ENCODE data around the gene MBD5. TPM values are rescaled to one million over a fixed set of nuclear protein-coding genes. Genes with fewer than 3 reads are reported as not detected.

Gene MBD5
- total RNA-seq, 1 experiment from 2014 or later = 33.9 TPM

DNA sequence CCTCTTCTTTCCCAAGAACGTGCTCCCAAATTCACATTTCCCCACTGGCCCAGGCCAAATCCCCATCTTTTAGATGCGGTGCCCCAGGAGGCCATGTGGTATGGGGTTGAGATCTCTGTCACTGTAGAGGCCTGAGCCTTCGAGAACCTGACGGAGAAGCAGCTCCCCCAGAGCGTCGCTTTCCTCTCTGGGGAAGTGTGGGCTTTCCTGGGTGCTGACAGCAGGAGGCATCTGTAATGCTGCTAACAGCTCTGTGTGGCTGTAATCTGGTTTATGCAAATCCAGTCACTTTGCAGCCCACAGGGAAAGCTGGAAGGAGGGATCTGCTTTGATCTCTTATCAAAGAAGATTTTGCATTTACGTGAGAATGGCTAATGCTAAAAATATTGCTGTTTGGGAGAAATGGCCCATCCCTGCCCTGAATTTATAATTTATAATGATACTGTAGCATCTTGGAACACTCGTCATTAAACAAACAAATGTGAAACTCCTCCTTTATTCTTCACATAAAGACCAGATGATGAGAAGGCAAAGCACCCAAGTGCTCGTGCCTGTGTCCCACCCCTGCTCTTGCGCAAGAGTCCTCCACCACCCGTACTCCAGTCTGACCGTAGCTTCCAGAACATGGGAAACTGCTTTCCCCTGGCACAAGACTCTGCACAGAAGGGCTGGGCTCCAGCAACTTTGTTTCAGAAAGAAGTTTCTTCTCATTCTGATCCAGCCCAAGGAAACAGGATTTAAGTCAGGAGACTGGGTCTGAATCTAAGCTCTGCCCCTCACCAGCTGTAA lies 513.7 kb downstream of the MBD5 start:
- DNase-seq (ENCODE audit: unreplicated experiment) = peak; percentile 14
- POLR2A ChIA-PET = interaction anchor here (0.7 to 1.2 kb wide), 2 partner anchors 108 to 115 kb away, joined by 3 to 4 read pairs; no protein-coding TSS in a partner anchor
- H3K4me3 Mint-ChIP-seq (ENCODE audit: unreplicated experiment) = no peak overlapping the region
- H3K27ac Mint-ChIP-seq (ENCODE audit: low read depth, unreplicated experiment) = no peak overlapping the region
- H3K9me3 Mint-ChIP-seq (ENCODE audit: unreplicated experiment) = no peaks in the 10 kb centered on the region
- intact Hi-C loops (cut with micrococcal nuclease) = no loop called here
- TF ChIP-seq, protein P1, sequence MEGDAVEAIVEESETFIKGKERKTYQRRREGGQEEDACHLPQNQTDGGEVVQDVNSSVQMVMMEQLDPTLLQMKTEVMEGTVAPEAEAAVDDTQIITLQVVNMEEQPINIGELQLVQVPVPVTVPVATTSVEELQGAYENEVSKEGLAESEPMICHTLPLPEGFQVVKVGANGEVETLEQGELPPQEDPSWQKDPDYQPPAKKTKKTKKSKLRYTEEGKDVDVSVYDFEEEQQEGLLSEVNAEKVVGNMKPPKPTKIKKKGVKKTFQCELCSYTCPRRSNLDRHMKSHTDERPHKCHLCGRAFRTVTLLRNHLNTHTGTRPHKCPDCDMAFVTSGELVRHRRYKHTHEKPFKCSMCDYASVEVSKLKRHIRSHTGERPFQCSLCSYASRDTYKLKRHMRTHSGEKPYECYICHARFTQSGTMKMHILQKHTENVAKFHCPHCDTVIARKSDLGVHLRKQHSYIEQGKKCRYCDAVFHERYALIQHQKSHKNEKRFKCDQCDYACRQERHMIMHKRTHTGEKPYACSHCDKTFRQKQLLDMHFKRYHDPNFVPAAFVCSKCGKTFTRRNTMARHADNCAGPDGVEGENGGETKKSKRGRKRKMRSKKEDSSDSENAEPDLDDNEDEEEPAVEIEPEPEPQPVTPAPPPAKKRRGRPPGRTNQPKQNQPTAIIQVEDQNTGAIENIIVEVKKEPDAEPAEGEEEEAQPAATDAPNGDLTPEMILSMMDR (IDR thresholded peaks at IDR 0.05; ENCODE audit: unreplicated experiment) = no peak
- BruUV-seq (replicated peaks) = no TSS peak
- CTCF ChIA-PET = interaction anchor here (0.5 kb wide), 1 partner anchor 589 kb away, joined by 3 read pairs; no protein-coding TSS in a partner anchor
- no peaks in the 10 kb centered on the region for H3K4me1 Mint-ChIP-seq (ENCODE audit: insufficient read depth, unreplicated experiment)
- H3K27me3 Mint-ChIP-seq (ENCODE audit: insufficient read depth, unreplicated experiment) = no peaks in the 10 kb centered on the region
- peaks cover 18% of the 10 kb centered on the region for H3K36me3 Mint-ChIP-seq (ENCODE audit: insufficient read depth, unreplicated experiment)

DNA sequence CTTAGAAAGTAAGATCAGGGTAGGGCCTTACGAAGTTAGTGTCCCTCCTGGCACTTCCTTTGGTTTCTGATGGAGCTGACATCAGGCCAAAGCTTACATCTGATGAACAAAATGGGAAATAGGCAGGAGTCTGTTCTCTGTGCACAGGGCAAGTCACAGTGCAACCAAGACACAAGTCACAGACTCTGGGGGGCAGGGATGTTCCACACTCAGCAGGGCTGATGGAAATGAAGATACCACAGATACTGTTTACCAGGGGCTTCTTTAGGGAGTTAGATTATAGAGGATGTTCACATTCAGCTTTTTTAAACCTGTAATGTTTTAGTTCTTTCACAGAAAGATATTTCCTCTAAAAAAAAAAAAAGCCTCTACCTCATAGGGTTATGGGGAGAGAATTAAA lies 517.5 kb downstream of the MBD5 start:
- H3K27me3 Mint-ChIP-seq (ENCODE audit: insufficient read depth, unreplicated experiment) = peaks cover 11% of the 10 kb centered on the region
- intact Hi-C loops (cut with micrococcal nuclease) = no loop called here
- H3K36me3 Mint-ChIP-seq (ENCODE audit: insufficient read depth, unreplicated experiment) = peaks cover 18% of the 10 kb centered on the region
- TF ChIP-seq, protein P1 (IDR thresholded peaks at IDR 0.05; ENCODE audit: unreplicated experiment) = no peak
- no peak for DNase-seq (ENCODE audit: unreplicated experiment)
- CTCF ChIA-PET = interaction anchor here (0.6 to 1.7 kb wide), 3 partner anchors 16 to 135 kb away, joined by 3 to 4 read pairs (median 4); no protein-coding TSS in a partner anchor
- no peaks in the 10 kb centered on the region for H3K9me3 Mint-ChIP-seq (ENCODE audit: unreplicated experiment)
- BruUV-seq (replicated peaks) = no TSS peak
- H3K4me3 Mint-ChIP-seq (ENCODE audit: unreplicated experiment) = no peak overlapping the region
- POLR2A ChIA-PET = no interaction called here
- no peak overlapping the region for H3K27ac Mint-ChIP-seq (ENCODE audit: low read depth, unreplicated experiment)
- no peaks in the 10 kb centered on the region for H3K4me1 Mint-ChIP-seq (ENCODE audit: insufficient read depth, unreplicated experiment)

DNA sequence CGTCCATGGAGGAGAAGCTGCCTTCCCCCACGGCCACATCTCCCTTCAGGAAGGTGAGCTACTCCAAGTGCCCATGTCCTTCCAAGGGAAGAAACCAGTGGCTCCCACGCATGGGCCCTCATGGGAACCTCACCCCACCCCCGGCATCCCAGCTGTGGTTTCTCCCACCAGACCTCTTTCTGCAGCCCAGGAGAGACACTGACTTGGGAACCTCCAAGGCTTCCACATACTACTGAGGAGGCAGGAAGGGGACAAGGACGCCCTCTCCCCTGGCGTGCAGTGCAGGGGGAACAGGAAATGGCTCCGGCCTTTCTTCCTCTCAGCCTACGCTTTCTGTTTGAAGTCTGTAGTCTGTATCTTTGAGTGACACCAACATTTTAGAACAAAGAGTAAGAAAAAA lies 519.1 kb downstream of the MBD5 start:
- H3K27ac Mint-ChIP-seq (ENCODE audit: low read depth, unreplicated experiment) = no peak overlapping the region
- TF ChIP-seq, protein P1 (IDR thresholded peaks at IDR 0.05; ENCODE audit: unreplicated experiment) = no peak
- BruUV-seq (replicated peaks) = no TSS peak
- peaks cover 11% of the 10 kb centered on the region for H3K27me3 Mint-ChIP-seq (ENCODE audit: insufficient read depth, unreplicated experiment)
- no peaks in the 10 kb centered on the region for H3K9me3 Mint-ChIP-seq (ENCODE audit: unreplicated experiment)
- intact Hi-C loops (cut with micrococcal nuclease) = no loop called here
- POLR2A ChIA-PET = no interaction called here
- DNase-seq (ENCODE audit: unreplicated experiment) = no peak
- CTCF ChIA-PET = interaction anchor here (0.8 kb wide), 1 partner anchor 31 kb away, joined by 4 read pairs; no protein-coding TSS in a partner anchor
- H3K4me3 Mint-ChIP-seq (ENCODE audit: unreplicated experiment) = no peak overlapping the region
- peaks cover 7% of the 10 kb centered on the region for H3K36me3 Mint-ChIP-seq (ENCODE audit: insufficient read depth, unreplicated experiment)
- no peaks in the 10 kb centered on the region for H3K4me1 Mint-ChIP-seq (ENCODE audit: insufficient read depth, unreplicated experiment)

DNA sequence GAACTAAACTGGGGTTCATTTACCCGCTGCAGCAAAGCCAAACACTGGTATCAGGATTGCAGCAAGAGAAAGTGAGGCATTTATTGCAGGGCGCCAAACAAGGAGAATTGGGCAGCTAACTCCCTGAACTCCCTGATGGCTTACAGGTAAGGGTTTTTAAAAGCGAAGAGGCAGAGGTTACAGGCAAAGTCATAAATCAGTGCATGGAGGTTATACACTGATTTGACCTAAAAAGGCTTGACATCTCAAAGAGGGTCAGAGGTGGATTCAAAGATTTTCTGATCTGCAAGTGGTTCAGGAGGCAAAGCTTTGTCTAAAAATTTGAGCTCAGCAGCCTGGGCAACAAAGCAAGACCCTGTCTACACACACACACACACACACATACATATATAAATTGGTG lies 520.9 kb downstream of the MBD5 start:
- CTCF ChIA-PET = interaction anchor here (0.8 kb wide), 1 partner anchor 18 kb away, joined by 4 read pairs; no protein-coding TSS in a partner anchor
- DNase-seq (ENCODE audit: unreplicated experiment) = no peak
- Mint-ChIP-seq H3K27ac (ENCODE audit: low read depth, unreplicated experiment) (no peak overlapping the region), H3K9me3 (ENCODE audit: unreplicated experiment) (no peaks in the 10 kb centered on the region), H3K36me3 (ENCODE audit: insufficient read depth, unreplicated experiment) (no peaks in the 10 kb centered on the region), H3K4me1 (ENCODE audit: insufficient read depth, unreplicated experiment) (no peaks in the 10 kb centered on the region), H3K4me3 (ENCODE audit: unreplicated experiment) (no peak overlapping the region), H3K27me3 (ENCODE audit: insufficient read depth, unreplicated experiment) (peaks cover 11% of the 10 kb centered on the region)
- intact Hi-C loops (cut with micrococcal nuclease) = no loop called here
- POLR2A ChIA-PET = no interaction called here
- TF ChIP-seq, protein P1 (IDR thresholded peaks at IDR 0.05; ENCODE audit: unreplicated experiment) = no peak
- no TSS peak for BruUV-seq (replicated peaks)

All from MCF 10A (cell line).